Measurements from ENCODE around the gene NOTCH1. TPM values are rescaled to one million over a fixed set of nuclear protein-coding genes. Genes with fewer than 3 reads are reported as not detected.

NOTCH1 gene
- total and polyA plus RNA-seq, 2 of the 8 experiments (the other 6 are each of a cell fraction or from before 2014, with no cell fraction given): 6.9 to 55.6 TPM

DNA sequence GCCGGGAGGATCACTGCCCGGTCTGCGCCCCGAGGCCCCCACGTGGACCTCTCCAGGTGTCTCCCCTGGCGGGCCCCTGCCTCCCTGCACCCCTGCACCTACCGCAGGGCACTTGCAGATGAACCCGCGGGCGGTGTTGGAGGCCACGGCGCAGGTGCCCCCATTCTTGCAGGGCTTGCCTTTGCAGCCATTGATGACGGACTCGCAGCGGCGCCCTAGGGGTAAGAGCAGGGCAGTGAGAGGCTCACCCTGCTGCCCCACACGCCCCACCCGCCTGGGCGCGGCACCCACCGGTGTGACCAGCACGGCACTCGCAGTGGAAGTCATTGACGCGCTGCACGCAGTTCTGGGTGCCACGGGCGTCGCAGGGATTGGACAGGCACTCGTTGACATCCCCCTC, 39.4 kb downstream of the NOTCH1 start:
- Histone ChIP-seq H3K4ac (replicated peaks; ENCODE audit: insufficient read length, low read depth, low read length) (no peak overlapping the region), H3K79me2 (ENCODE audit: control insufficient read depth in 1 of 2, insufficient read depth in 2 of 2, low read length in 2 of 2) (no peaks in the 10 kb centered on the region), H3K23me2 (ENCODE audit: low read depth, low read length) (no peaks in the 10 kb centered on the region), H2BK12ac (ENCODE audit: low read depth, low read length) (no peak overlapping the region), H2AFZ (ENCODE audit: low read length) (no peak overlapping the region), H3K56ac (replicated peaks; ENCODE audit: insufficient read length, low read depth, low read length) (no peak overlapping the region), H3K79me1 (ENCODE audit: low read depth, low read length) (no peaks in the 10 kb centered on the region), H2BK120ac (replicated peaks; ENCODE audit: low read depth, low read length) (no peak overlapping the region), H4K91ac (replicated peaks; ENCODE audit: insufficient read length, low read length) (no peak overlapping the region), H2BK15ac (ENCODE audit: low read length) (no peak overlapping the region), H3K9me3 (ENCODE audit: insufficient read depth in 2 of 2, low read depth in 1 of 2, low read length in 1 of 2) (no peaks in the 10 kb centered on the region), H3K9ac (replicated peaks in 1 of 4; ENCODE audit: extremely low read depth in 1 of 4, low read depth in 3 of 4, low read length in 3 of 4) (no peak overlapping the region), H3K27me3 (replicated peaks in 1 of 4; ENCODE audit: control insufficient read depth in 3 of 4, extremely low read depth in 1 of 4, insufficient read depth in 3 of 4, low read length in 3 of 4) (no peaks in the 10 kb centered on the region), H3K36me3 (ENCODE audit: control insufficient read depth in 2 of 4, insufficient read depth in 4 of 4, low read length in 3 of 4) (peaks cover 34 to 93% (median 54%) of the 10 kb centered on the region in 4 experiments), H3K14ac (ENCODE audit: insufficient read length) (no peak overlapping the region), H3K4me1 (replicated peaks in 1 of 4; ENCODE audit: control insufficient read depth in 3 of 4, insufficient read depth in 4 of 4, low read length in 3 of 4) (no peaks in the 10 kb centered on the region), H4K8ac (ENCODE audit: extremely low read depth, insufficient read depth, low read length) (no peak overlapping the region), H2AK5ac (ENCODE audit: low read depth, low read length) (no peak overlapping the region), H3K4me3 (ENCODE audit: extremely low read depth in 1 of 4, insufficient read depth in 2 of 4, low read depth in 3 of 4, low read length in 4 of 4) (no peak overlapping the region), H3K27ac (ENCODE audit: low read depth, low read length) (no peak overlapping the region), H3K18ac (ENCODE audit: extremely low read depth, low read length) (no peak overlapping the region), H3K23ac (ENCODE audit: insufficient read length) (no peak overlapping the region), H2BK5ac (ENCODE audit: low read depth, low read length) (no peak overlapping the region), H2BK20ac (ENCODE audit: low read length) (no peak overlapping the region), H4K5ac (ENCODE audit: insufficient read length, low read depth, low read length) (no peak overlapping the region), H3K4me2 (ENCODE audit: insufficient read depth in 1 of 2, low read depth in 2 of 2, low read length in 2 of 2) (no peak overlapping the region), H4K20me1 (replicated peaks in 1 of 2; ENCODE audit: control insufficient read depth in 1 of 2, insufficient read depth in 2 of 2, low read length in 2 of 2) (peaks cover 2 to 19% of the 10 kb centered on the region in 2 experiments)
- 94% methylated on average over 17 of the region's 30 CpGs; no CpG with 5 or more reads in 1 of the 2 experiments for WGBS, 2 experiments (ENCODE audit: extremely low coverage in 1 of 2, insufficient coverage in 1 of 2, insufficient read length in 1 of 2, insufficient replicate concordance in 2 of 2, low coverage in 1 of 2, low lambda C conversion rate in 2 of 2, missing lambda C conversion rate in 1 of 2)
- ChIA-PET POLR2A (ENCODE audit: partially characterized antibody) (no interaction called here), CTCF (ENCODE audit: partially characterized antibody) (interaction anchor here (0.7 to 1.2 kb wide), 2 partner anchors 21 to 801 kb away, joined by 3 to 4 read pairs; no protein-coding TSS in a partner anchor)
- no peak for FAIRE-seq
- no peak for DNase-seq (ENCODE audit: low read depth in 1 of 2, low spot score in 2 of 2)
- no peak for TF ChIP-seq ZNF274 (IDR thresholded peaks at IDR 0.05; ENCODE audit: borderline replicate concordance, extremely low read depth, low read length)
- no peak for TF ChIP-seq SIN3A (conservative IDR thresholded peaks at IDR 0.05 in 1 of 2, IDR thresholded peaks at IDR 0.05 in 1 of 2; ENCODE audit: low read depth in 1 of 2, low read length in 2 of 2)
- no peak for TF ChIP-seq KDM4A (IDR thresholded peaks at IDR 0.05; ENCODE audit: low read depth, low read length, severe bottlenecking)
- no peak for TF ChIP-seq NRF1 (IDR thresholded peaks at IDR 0.05; ENCODE audit: low read depth, low read length)
- no peak for TF ChIP-seq SUZ12 (IDR thresholded peaks at IDR 0.05; ENCODE audit: low read length)
- no peak for TF ChIP-seq CBX5 (IDR thresholded peaks at IDR 0.05; ENCODE audit: low read depth, low read length)
- TF ChIP-seq CHD2 (IDR thresholded peaks at IDR 0.05; ENCODE audit: low read length): no peak
- TF ChIP-seq BRCA1 (IDR thresholded peaks at IDR 0.05; ENCODE audit: low read depth, low read length): no peak
- no peak for TF ChIP-seq JUN (IDR thresholded peaks at IDR 0.05; ENCODE audit: low read depth, low read length)
- TF ChIP-seq SP4 (IDR thresholded peaks at IDR 0.05; ENCODE audit: low read length): no peak
- TF ChIP-seq POLR2AphosphoS5 (IDR thresholded peaks at IDR 0.05; ENCODE audit: low read depth, low read length): no peak
- TF ChIP-seq TBP (IDR thresholded peaks at IDR 0.05; ENCODE audit: low read depth, low read length): no peak
- no peak for TF ChIP-seq CEBPB (IDR thresholded peaks at IDR 0.05; ENCODE audit: low read depth, low read length)
- no peak for TF ChIP-seq BCL11A (IDR thresholded peaks at IDR 0.05; ENCODE audit: low read depth in 2 of 2, low read length in 2 of 2)
